ENCODE data around the gene RAB30.
A peak's percentile ranks its signal among the peaks of the same experiment; 100 is the strongest.

Gene RAB30

DNA sequence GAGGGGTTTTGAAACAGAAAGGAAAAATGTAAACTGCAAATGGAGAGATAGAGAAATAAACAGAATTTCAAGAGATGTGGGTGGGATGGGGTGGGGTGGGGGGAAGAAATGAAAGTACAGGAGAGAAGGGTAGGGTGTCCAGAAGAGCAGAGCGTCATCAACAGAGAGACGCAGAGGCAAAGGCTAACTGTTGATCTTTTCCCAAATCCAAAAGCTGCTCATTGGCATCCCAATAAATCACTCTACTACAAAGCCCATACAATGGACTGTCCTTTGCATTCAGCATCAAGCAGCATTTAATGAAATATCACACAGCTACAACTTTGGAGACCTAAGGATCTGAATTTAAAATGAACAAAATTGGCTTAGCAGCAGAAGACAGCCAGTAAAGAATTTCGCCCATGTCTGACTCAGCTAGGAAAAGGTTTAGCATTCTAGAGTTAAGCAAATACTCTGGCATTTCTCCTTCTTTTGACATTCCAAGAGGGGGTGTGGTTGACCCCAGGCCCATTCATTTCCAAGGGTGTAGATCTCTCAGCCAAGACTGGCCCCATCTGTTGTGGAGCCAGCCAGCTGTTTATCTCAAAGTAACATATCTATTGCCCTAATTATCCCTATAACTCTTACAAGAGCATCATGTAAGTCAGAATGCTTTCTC lies 1.5 kb downstream of the RAB30 start:
- peak; percentile 87 for DNase-seq

DNA sequence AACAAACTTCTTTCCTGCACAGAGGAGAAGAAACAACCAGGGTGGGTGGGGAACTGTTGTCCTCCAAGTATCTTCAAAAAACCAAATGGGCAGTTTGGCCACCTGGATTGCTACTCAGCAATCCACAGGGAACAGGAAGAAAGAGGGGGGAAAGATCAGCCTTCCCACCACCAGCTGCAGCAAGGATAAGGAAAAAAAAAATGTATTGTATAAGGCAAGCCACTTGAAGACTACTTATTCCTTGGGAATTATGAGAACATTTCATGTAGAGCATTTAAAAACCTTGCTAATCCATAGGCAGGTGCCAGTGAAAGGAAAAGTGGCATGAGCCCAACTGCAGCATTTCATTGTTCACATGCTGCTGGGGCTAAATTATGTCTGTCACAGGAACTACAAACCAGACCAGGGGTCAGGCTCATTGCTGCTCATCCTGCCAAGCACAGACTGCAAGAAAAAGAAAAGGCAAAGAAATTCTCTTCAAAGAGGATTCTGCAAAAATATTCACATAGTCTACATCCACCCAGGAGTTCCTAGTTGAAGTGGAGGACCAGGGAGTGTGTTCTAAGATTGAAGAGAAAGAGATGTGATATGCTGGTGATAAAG lies 2.2 kb downstream of the RAB30 start:
- peak; percentile 16 for DNase-seq

DNA sequence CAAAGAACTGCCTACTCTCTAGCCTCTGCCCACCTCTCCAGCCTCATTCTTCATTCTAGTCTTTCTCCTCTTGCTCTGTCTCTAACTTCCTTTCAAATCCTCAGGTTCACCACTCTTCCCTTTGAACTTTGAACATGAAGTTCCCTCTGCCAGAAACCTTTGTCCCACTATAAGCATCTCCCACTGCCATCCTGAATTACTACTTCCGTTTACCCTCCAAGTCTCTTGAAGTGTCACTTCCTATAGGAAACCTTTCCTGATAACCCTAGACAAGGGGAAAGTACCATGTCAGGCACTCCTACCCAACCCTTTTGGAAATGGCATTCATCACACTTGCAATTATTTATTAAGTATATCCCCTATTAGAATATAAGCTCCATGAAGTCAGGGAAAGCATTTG lies 3.1 kb downstream of the RAB30 start:
- DNase-seq, result no peak

DNA sequence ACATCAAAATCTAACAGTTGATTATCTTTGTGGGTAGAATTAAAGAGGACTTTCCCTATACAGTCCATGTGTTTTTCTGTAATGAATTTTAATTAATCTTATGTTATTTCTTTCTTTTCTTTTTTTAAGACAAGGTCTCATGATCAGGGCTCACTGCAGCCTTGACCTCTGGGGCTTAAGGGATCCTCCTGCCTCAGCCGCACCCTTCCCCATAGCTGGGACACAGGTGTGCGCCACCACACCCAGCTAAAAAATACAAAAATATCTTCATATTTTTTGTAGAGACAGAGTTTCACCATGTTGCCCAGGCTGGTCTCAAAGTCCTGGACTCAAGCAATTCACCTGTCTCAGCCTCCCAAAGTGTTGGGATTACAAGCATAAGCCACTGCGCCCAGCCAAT lies 7.7 kb downstream of the RAB30 start:
- no peak for DNase-seq

DNA sequence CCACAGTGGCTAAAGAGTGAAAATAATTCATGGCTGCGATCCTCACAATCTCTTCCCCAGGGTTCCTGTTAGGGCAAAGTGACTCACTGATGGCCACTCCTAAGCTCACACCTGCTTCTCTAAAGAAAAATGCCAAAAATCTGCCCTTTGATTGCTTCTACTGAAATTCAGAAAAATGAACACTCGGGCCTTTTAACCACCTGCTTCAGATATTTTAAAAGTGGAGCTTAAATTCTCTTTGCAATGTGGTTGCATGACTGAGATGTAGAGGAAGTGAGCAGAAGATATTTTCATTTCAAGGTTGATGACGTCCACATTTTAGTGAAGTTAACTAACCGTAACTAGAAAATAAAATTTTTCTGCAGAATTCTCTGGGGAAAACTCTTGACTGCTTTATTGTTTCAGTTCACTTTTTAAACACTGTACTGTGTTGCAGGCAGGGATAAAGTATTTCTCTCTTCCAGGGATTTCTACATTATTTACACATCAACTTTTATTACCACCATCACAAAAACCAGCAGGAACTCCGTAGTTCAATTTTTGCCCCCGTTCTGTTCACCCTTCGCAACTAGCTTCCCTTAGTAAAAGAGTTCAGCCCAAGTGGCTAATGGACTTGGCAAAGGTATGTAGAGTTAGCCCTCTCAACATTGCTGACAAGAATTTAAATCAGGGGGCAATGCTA lies 8.5 kb downstream of the RAB30 start:
- DNase-seq, result peak; percentile 44

DNA sequence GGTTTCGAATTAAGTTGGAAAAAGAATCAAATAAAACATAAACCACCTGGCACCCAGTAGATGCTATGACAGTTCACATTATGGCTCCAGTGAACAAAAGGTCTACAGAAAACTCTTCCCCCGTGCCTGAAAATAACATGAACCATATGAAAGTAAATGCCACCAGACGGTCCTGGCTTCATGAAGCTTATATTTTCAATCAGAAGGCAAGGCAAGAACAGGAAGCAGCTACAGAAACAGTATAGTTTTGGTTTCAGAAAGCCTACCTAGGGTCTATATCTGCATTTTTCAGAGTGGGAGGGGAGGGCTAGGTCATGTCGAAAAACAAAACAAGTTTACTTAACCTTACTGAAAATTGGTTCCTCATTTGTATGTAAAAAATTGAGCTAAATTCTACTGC lies 9.8 kb downstream of the RAB30 start:
- DNase-seq, result no peak

DNA sequence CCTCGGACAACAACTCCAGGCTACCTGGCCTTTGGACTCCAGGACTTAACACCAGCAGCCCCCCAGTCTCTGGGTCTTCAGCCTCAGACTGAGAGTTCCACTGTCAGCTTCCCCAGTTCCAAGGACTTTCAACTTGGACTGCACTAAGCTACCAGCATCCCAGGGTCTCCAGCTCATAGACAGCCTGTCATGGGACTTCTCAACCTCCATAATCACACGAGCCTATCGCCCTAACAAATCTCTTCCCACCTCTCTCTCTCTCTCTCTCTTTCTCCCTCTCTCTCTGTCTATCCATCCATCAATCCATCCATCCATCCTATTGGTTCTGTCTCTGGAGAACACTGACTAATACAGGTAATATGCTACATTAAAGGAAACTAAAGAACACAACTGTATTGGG lies 10.7 kb downstream of the RAB30 start:
- DNase-seq, result no peak

DNA sequence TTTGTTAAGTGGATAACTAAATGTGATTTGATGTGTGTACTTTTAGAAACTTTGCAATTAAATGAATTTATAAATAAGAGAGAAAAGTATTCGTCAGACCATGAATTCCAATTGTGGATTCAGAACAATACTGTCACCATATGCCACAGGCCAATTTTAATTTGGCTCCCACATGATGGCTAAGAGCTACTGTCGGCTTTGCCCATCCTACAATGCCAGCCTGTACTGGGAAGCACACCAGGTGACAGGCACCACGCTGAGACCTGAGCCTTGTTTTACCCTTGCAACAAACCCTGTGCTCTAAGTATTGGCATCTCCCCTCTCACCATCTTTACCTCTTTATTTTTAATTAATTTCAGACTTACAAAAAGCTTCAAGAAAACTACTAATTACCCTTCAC lies 14.0 kb downstream of the RAB30 start:
- DNase-seq, result no peak

DNA sequence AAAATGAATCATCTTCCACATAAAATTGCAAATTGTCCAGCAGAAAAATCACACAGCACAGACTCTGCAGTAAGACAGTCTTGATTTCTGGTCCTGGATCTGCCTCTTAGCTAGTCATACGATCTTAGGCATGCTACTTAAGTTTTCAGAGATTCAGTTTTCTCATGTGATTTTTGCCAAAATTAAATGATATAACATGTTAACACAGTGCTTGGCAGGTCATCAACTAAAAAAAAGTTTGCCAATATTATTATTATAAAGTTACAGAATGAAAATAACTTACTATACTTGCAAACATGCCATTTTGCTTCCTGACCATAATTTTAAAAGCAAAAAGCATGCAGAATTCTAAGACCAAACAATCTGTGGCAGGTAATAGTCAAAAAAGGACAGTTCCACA lies 15.1 kb downstream of the RAB30 start:
- no peak for DNase-seq

DNA sequence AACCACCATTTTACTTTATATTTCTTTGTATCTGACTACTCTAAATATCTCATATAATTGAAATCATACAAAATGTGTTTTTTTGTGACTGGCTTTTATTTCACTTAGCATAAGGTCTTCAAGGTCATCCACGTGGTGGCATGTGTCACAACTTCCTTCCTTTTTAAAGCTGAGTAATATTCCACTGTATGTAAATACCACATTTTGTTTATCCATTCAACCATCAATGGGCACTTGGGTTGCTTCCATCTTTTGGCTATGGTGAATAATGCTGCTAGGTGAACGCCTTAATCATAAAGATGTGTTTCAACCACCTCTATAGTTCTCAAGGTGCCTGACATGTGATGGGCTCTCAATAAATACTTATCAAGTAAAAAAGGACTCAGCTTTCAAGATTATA lies 15.5 kb downstream of the RAB30 start:
- DNase-seq, result no peak

DNA sequence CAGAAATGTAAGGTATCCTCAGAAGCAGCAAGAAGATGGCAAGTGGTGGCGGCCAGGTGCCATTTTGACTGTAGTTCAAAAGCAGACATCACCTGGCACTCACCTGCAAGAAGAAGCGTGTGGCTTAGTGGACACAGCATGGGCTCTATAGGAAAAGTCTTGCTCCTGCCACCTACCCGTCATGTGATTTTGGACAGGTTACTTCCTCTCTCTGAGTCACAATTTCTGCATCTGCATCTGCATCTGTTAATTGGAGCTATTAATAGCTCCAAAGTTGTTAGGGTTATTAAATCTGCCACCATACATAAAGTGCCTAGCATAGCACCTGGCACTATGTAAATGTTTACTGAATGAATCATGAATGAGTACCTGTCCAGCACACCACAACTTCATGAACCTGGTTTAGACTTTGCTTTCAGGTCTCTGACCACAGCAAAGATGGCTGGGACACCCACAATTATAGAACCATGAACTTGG lies 16.8 kb downstream of the RAB30 start:
- no peak for DNase-seq

DNA sequence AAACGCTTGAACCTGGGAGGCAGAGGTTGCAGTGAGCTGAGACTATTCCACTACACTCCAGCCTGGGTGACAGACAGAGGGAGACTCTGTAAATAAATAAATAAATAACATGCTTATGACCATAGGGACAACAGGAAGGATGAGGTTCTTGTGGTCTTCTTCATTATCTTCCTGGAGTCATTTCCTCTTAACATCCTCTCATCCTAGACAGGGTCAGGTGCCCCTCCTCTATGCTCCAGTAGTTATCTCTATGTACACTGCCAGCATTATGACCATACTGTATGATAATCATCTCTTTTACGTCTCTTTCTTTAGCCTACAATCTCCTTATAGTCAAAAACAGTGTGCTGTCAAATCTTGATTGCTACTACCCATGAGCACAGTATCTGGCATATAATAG lies 17.7 kb downstream of the RAB30 start:
- no peak for DNase-seq

DNA sequence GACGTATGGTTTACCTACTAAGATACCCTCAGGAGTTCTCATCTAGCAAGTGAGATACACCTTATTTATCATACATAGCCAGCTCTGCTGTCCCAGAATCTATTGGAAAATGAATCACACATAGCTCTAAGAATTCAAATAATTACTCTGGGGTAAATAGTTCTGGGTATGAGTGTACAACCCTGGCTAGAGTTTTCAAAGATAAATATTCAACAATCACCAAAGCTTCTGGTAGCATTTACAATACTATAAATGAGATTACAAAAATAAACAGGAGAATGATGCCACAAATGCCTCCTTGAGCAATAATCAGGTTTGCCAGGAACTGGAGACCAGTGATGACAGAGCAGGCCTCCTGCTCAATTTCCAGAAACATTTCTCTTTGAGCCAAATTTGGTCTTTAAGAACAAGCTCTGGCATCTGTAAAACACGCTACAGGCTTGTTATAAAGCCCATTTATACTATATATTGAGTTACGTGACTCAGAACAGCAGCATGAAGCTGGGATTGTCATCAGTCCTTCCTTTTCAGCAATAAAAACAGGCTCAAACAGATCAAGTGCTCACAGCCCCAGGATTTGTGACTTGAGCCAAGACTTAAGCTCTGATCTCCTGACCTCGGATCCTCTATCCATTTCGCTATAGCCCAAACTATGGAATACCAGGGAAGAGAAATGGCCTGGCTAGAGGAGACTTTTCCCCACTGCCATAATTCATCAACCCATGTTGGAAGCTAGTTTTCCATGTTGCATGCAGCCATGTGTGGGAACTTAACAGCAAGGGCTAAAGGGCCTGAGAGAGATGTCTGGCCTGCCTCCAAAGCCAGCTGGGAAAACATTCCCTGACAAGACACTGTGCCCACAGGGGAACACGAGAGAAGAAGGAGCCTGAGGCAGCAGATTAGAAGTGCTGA lies 19.7 kb downstream of the RAB30 start:
- peak; percentile 93 for DNase-seq

DNA sequence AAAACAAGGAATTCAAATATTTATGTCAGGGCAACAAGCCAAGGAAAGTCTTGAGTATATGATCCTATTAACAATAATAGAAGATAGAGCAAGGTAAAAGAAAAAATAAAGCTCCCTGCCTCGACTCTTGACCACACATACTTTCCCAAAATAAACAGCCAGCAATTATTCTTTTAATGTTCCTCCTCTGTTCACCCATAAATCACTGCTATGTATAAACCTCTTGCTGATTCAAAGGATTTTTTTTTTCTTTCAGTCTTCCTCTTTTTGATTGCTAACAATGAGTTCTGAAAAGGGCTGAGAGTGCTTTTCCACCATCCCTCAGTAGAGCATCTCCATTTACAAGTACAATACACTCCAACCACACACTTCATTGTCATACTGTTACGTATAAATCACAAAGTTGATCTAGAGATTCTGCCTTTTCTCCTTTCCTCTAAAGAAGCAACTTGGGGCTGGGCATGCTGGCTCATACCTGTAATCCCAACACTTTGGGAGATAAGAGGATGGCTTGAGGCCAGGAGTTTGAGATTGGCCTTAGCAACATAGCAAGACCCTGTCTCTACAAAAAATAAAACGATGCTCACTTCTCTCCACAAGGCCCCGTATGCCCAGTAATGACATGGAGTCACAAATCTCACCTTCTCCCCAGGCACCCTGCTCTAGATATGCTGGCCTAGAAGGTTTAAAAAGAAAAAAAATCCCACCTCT lies 24.0 kb downstream of the RAB30 start:
- peak; percentile 17 for DNase-seq

DNA sequence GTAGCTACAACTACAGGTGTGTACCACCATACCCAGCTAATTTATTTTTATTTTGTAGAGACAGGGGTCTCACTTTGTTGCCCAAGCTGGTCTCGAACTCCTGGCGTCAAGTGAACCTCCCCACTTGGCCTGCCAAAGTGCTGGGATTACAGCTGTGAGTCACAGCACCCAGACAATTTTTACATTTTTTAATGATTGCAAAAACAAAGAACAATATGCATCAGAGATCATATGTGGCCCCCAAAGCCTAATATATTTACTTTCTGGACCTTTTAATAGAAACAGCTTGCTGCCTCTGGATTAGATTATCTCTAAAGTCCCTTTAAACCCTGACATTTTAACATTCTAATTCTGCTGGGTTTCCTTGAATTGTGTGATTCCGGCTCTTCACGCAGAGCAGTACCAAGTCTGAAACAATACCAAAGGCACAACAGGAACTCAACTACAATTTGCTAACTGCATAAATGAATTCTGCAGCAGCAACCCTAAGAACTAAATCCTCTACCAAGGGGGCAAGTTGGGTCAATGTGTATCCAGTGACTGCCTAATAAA lies 25.0 kb downstream of the RAB30 start:
- peak; percentile 58 for DNase-seq

DNA sequence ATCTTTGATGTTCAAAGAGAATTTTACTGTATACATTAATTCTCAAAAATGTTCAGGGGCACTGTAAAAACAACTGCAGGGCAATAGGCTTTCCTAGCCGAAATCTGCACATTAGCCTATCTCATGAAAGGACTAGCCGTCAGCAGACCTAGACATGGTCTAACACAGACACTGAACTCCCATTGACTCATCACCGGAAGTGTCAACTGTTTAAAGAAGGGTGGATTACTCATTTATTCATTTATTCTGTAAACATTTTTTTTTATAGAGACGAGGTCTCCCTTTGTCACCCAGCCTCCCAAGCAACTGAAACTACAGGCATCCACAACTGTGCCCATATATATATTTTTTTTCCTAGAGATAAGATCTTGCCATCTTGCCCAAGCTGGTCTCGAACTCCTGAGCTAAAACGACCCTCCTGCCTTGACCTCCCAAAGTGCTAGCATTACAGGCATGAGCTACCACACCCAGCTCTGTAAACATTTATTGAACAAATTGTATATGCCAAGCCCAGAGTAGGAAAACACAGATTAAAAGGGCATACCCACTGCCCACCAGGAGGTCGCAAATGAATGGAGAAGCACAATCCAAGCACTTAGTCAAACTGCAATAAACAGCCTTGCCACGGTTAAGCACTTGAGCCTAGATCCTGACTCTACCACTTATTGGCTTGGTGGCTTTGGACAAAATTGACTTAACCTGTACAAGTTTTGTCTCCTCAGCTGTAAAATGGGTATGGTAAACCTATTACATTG lies 26.6 kb downstream of the RAB30 start:
- peak; percentile 90 for DNase-seq

DNA sequence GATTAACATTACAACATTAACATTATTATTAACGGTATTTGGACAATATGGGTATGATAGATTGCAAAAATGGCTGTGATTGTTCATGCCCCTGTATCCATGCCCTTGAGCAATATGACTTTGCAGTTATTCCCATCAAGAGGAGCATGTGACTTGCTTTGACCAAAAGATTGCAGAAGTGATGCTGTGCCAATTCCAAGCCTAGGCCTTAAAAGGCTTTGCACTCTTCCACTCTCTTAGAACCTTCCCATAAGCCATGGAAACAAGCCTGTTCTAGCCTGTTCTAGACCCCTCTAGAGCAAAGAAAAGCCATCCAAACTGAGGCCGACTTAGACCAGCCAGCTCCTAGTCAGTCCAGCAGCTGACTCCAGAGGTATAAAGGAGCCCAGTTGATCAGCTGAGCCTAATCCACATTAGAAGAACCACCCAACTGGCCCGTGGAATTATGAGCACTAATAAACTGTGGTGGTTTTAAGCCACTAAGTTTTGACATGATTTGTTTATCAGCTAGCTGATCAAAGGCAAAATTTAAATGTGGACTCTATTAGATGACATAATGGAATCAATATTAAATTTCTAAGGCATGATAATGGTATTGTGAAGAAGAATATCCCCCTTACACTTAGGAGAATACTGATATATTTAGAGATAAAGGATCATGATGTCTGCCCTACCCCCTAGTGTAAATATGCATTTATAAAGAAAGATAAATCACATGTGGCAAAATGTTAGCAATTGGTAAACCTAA lies 28.6 kb downstream of the RAB30 start:
- peak; percentile 35 for DNase-seq

DNA sequence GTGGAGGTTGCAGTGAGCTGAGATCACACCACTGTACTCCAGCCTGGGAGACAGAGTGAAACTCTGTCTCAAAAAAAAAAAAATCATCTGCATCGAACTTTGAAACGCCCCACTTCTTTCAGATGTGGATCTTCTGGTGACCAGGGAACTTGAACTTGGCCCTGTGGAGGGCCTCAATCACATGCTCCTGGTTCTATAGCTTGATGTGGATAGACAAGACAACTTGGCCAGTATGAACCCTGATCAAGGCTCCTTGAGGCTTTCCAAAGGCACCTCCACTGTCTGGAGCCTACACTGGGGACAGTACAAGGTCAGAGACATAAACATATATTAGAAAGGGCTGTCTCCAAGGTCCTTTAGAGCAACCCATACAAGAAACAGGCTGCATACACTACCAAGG lies 30.6 kb downstream of the RAB30 start:
- no peak for DNase-seq

DNA sequence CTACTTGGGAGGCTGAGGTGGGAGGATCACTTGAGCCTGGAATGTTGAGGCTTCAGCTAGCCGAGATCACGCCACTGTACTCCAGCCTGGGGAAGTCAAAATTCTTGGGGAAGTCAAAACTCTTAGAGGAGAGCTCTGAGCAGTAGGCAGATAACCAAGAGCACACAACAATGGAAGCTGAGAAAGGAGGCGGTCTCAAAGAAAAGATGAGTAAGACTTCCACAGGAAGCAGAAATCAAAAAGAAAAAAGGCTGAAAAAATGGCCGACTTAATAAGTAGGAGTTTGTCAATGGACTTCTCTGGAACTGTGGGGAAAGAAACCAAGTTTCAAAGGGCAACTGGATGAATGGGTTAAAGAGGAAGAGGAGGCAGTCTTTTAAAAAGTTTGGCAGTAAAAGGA lies 32.1 kb downstream of the RAB30 start:
- no peak for DNase-seq

DNA sequence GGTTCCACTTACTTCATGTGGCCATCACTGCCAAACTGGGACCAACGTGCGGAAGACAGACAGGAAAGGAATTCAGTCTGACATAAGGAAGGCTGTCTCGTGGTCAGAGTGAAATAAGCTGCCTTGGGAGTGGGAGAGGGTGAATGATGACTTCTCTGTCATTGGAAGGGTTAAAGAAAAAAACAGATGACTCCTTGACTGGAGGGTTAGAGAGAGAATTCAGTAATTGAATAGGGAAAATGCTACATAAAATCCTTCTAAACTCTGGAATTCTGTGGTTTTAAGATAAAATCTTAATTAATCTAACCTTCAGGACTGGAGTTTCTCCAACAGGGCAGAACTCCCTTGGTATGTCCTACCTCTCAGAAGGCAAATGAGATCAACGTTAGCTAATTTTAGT lies 33.8 kb downstream of the RAB30 start:
- DNase-seq, result peak; percentile 52

DNA sequence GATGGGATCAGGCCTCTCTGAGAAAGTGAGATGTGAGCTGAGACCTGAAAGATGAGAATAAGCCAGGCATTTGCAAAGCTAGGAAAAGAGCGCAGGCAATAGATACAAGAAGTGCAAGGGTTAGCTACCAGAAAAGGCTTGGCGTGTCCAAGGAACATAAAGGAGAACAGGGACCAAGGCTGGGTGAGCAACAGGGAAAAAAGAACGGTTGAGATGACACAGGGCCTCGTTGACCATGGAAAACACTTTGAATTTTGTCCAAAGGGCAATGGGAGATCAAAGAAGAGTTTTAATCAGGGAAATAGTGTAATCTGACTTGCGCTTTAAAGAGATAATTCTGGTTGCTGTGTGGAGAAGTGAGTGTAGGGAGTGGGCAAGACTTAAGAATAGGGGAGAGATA lies 35.0 kb downstream of the RAB30 start:
- no peak for DNase-seq

Measured in EL (cell line).